NCI-H69 (cell line): ENCODE results near the gene TDRD9.

Experiments
- DNase-seq: peaks from one replicate; lab custom pipeline; 2025; lab: John Stamatoyannopoulos, UW

The TDRD9 gene

GRCh38 chr14:104034976-104035699 is 106.9 kb downstream of the TDRD9 start:
- DNase-seq, result peak; percentile 7

GRCh38 chr14:104036212-104036611 is 108.0 kb downstream of the TDRD9 start:
- peak; percentile 79 for DNase-seq

- no peak for DNase-seq
Observed at GRCh38 chr14:104037074-104037473, 108.8 kb downstream of the TDRD9 start.

- DNase-seq, result no peak
Observed at GRCh38 chr14:104037903-104038302, 109.6 kb downstream of the TDRD9 start.

- DNase-seq, result no peak
Observed at GRCh38 chr14:104039214-104039613, 111.0 kb downstream of the TDRD9 start.

GRCh38 chr14:104040539-104040938 is 112.3 kb downstream of the TDRD9 start:
- no peak for DNase-seq

GRCh38 chr14:104041430-104042104 is 113.3 kb downstream of the TDRD9 start:
- no peak for DNase-seq

- no peak for DNase-seq
Observed at GRCh38 chr14:104044016-104044415, 115.8 kb downstream of the TDRD9 start.

GRCh38 chr14:104047761-104048160 is 119.5 kb downstream of the TDRD9 start:
- DNase-seq, result no peak

GRCh38 chr14:104048758-104049507 is 120.7 kb downstream of the TDRD9 start:
- no peak for DNase-seq

GRCh38 chr14:104049576-104050240 is 121.5 kb downstream of the TDRD9 start:
- no peak for DNase-seq

GRCh38 chr14:104051092-104051813 is 123.0 kb downstream of the TDRD9 start:
- no peak for DNase-seq

- DNase-seq, result no peak
Observed at GRCh38 chr14:104054222-104054905, 126.1 kb downstream of the TDRD9 start.

GRCh38 chr14:104062281-104062680 is 134.0 kb downstream of the TDRD9 start:
- no peak for DNase-seq

GRCh38 chr14:104064003-104064402 is 135.7 kb downstream of the TDRD9 start:
- peak; percentile 47 for DNase-seq

- DNase-seq, result no peak
Observed at GRCh38 chr14:104066279-104066678, 138.0 kb downstream of the TDRD9 start.

- DNase-seq, result no peak
Observed at GRCh38 chr14:104066719-104067295, 138.6 kb downstream of the TDRD9 start.

- no peak for DNase-seq
Observed at GRCh38 chr14:104069541-104069940, 141.3 kb downstream of the TDRD9 start.

GRCh38 chr14:104072586-104072985 is 144.3 kb downstream of the TDRD9 start:
- DNase-seq, result no peak

- DNase-seq, result no peak
Observed at GRCh38 chr14:104073764-104074163, 145.5 kb downstream of the TDRD9 start.
